K562 (cell line): Measurements from ENCODE around the gene DEPP1. TPM values are rescaled to one million over a fixed set of nuclear protein-coding genes. Genes with fewer than 3 reads are reported as not detected.

Experiments
- DACH1 ChIP-seq: fragments of 450-650 bp; IDR thresholded peaks from 2 replicates; pipeline ENCODE4 v1.6.1; 2018; ENCODE audit not compliant: partially characterized antibody
- DDX20 ChIP-seq: fragments of 450-650 bp; IDR thresholded peaks from 2 replicates; pipeline ENCODE4 v1.6.1; 2016; ENCODE audit warnings: missing genetic modification characterization, low read depth, mild to moderate bottlenecking, missing compliant biosample characterization, moderate library complexity
- DLX4 ChIP-seq: fragments of 250-450 bp; sonication (Bioruptor Pico); IDR thresholded peaks from 2 replicates; pipeline ENCODE4 v1.6.1; 2021; ENCODE audit warnings: mild to moderate bottlenecking
- HMG20A ChIP-seq: fragments of 450-650 bp; formaldehyde crosslinking; conservative IDR thresholded peaks from 2 replicates; pipeline ENCODE4 v1.4.0; 2020; ENCODE audit warnings: mild to moderate bottlenecking, mixed read lengths
- RFX5 ChIP-seq: IDR thresholded peaks from 2 replicates; pipeline ENCODE4 v1.6.1; 2011; ENCODE audit warnings: low read depth, mild to moderate bottlenecking, improper control_type of control experiment, low read length
- SNIP1 ChIP-seq: fragments of 450-650 bp; IDR thresholded peaks from 2 replicates; pipeline ENCODE4 v1.7.1; 2017; ENCODE audit warnings: low read depth, mild to moderate bottlenecking
- SRSF1 ChIP-seq: fragments of 200-400 bp; formaldehyde crosslinking; IDR thresholded peaks from 2 replicates; pipeline ENCODE4 v1.6.1; 2017; ENCODE audit warnings: mild to moderate bottlenecking, low read depth, low read length, moderate library complexity
- TGIF2 ChIP-seq: sonication (generic); formaldehyde crosslinking; IDR thresholded peaks from 2 replicates; pipeline ENCODE4 v1.8.1; 2022; ENCODE audit warnings: mild to moderate bottlenecking, missing genetic modification reagents, moderate library complexity
- polyA plus RNA-seq, 8 experiments: library from polyadenylated mRNA; depleted of rRNA in 4 of 8; stranded (reverse) in 5 of 8; unstranded in 3 of 8; fragments of >200 nt; fragmentation: Nextera tagmentation in 2 of 8; fragmentation: Illumina TruSeq in 1 of 8; extraction: Ambion mirVana in 2 of 8; extraction: Trizol in 1 of 8; gene quantifications; 2 replicates each; pipeline versions ENCODE4 v1.2.1 to v1.2.3, GENCODE V29; 2011 to 2014; ENCODE audit warnings: inconsistent platforms in 1 of 8, missing spikeins in 1 of 8
- total RNA-seq, 7 experiments: library from RNA; depleted of rRNA in 6 of 7; stranded (reverse); fragments of >200 nt in 6 of 7; fragmentation: Illumina TruSeq in 2 of 7; extraction: Trizol in 2 of 7; gene quantifications; 2 replicates each; pipeline versions ENCODE4 v1.2.1 to v1.2.3, GENCODE V29; 2011 to 2021; ENCODE audit warnings: low replicate concordance in 1 of 7
- TF ChIP-seq, protein P1 (sequence below), 2 experiments: fragments of 250-450 bp in 1 of 2; fragments of 450-650 bp in 1 of 2; sonication (Bioruptor Pico) in 1 of 2; IDR thresholded peaks; 2 replicates each; pipeline versions ENCODE4 v1.6.1 to v1.8.0; 2016 to 2021; ENCODE audit warnings: mild to moderate bottlenecking in 2 of 2, moderate library complexity in 2 of 2, missing compliant biosample characterization in 1 of 2, missing genetic modification characterization in 1 of 2
- TF ChIP-seq, protein P2 (sequence below): sonication (generic); formaldehyde crosslinking; IDR thresholded peaks from 2 replicates; pipeline ENCODE4 v1.8.1; 2023; ENCODE audit warnings: mild to moderate bottlenecking, missing genetic modification reagents, moderate library complexity
- TF ChIP-seq, protein P3 (sequence below): fragments of 250-450 bp; sonication (Bioruptor Pico); IDR thresholded peaks from 2 replicates; pipeline ENCODE4 v1.4.0; 2020; ENCODE audit warnings: mild to moderate bottlenecking, moderate library complexity, borderline replicate concordance
- TF ChIP-seq, protein P4 (sequence below), 2 experiments: fragments of 450-650 bp in 1 of 2; sonication (generic) in 1 of 2; formaldehyde crosslinking in 1 of 2; IDR thresholded peaks; 2 replicates each; pipeline versions ENCODE4 v1.7.1 to v1.9.0; 2016 to 2022; ENCODE audit warnings: inconsistent platforms in 1 of 2, mild to moderate bottlenecking in 1 of 2, missing genetic modification reagents in 1 of 2

Gene DEPP1
- total and polyA plus RNA-seq, 9 of the 15 experiments (the other 6 are each of a cell fraction or from before 2014, with no cell fraction given): 0.04 to 0.54 (median 0.20) TPM; not detected in 1

DNA sequence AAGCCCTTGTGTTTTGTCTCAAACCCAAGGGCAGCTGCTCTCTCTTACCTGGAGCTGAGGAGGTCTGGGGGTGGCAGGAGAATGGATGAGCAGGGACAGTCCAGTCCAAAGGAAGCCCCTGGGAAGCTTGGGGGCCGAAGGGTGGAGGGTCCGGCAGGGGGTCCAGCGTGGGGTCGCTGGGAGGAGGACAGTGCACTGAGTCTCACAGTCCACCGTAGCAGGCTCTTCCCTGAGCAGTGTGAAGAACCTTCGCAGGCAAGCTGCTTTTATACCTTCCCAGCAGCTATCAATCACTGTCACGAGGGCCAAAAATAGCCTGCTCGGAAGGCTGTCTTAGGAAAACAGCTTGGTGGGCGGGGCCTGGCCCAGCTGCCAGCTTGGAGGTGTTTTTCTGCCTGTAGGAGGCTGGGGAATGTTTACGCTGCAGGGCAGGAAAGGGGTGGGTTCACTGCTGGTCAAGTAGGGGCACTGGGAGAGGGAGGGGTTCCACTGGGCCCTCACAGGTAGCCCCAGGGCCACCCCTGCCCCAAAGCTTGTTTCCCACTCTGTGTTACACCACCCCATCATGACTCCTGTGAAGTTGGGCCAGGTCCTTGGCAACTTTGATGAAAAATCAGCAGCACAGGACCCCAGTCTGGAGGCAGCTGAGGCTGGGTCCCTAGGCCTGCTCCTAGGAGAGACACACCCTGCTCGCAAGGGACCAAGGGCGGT lies at the start of gene DEPP1 (continued):
- TF ChIP-seq TGIF2 (CRISPR knock-in tag): no peak
- TF ChIP-seq, protein P1, sequence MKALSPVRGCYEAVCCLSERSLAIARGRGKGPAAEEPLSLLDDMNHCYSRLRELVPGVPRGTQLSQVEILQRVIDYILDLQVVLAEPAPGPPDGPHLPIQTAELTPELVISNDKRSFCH (CRISPR knock-in tag; IDR thresholded peaks at IDR 0.05): no peak
- TF ChIP-seq, protein P1 (tag; IDR thresholded peaks at IDR 0.05): no peak
- TF ChIP-seq, protein P2, sequence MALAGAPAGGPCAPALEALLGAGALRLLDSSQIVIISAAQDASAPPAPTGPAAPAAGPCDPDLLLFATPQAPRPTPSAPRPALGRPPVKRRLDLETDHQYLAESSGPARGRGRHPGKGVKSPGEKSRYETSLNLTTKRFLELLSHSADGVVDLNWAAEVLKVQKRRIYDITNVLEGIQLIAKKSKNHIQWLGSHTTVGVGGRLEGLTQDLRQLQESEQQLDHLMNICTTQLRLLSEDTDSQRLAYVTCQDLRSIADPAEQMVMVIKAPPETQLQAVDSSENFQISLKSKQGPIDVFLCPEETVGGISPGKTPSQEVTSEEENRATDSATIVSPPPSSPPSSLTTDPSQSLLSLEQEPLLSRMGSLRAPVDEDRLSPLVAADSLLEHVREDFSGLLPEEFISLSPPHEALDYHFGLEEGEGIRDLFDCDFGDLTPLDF (CRISPR knock-in tag): no peak
- peak; percentile 43 for TF ChIP-seq DACH1
- TF ChIP-seq SRSF1: no peak
- TF ChIP-seq, protein P3, sequence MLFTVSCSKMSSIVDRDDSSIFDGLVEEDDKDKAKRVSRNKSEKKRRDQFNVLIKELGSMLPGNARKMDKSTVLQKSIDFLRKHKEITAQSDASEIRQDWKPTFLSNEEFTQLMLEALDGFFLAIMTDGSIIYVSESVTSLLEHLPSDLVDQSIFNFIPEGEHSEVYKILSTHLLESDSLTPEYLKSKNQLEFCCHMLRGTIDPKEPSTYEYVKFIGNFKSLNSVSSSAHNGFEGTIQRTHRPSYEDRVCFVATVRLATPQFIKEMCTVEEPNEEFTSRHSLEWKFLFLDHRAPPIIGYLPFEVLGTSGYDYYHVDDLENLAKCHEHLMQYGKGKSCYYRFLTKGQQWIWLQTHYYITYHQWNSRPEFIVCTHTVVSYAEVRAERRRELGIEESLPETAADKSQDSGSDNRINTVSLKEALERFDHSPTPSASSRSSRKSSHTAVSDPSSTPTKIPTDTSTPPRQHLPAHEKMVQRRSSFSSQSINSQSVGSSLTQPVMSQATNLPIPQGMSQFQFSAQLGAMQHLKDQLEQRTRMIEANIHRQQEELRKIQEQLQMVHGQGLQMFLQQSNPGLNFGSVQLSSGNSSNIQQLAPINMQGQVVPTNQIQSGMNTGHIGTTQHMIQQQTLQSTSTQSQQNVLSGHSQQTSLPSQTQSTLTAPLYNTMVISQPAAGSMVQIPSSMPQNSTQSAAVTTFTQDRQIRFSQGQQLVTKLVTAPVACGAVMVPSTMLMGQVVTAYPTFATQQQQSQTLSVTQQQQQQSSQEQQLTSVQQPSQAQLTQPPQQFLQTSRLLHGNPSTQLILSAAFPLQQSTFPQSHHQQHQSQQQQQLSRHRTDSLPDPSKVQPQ (CRISPR knock-in tag): no peak
- no peak for TF ChIP-seq HMG20A (CRISPR knock-in tag)
- no peak for TF ChIP-seq RFX5
- TF ChIP-seq SNIP1: no peak
- TF ChIP-seq DDX20 (tag): no peak
- TF ChIP-seq, protein P4, sequence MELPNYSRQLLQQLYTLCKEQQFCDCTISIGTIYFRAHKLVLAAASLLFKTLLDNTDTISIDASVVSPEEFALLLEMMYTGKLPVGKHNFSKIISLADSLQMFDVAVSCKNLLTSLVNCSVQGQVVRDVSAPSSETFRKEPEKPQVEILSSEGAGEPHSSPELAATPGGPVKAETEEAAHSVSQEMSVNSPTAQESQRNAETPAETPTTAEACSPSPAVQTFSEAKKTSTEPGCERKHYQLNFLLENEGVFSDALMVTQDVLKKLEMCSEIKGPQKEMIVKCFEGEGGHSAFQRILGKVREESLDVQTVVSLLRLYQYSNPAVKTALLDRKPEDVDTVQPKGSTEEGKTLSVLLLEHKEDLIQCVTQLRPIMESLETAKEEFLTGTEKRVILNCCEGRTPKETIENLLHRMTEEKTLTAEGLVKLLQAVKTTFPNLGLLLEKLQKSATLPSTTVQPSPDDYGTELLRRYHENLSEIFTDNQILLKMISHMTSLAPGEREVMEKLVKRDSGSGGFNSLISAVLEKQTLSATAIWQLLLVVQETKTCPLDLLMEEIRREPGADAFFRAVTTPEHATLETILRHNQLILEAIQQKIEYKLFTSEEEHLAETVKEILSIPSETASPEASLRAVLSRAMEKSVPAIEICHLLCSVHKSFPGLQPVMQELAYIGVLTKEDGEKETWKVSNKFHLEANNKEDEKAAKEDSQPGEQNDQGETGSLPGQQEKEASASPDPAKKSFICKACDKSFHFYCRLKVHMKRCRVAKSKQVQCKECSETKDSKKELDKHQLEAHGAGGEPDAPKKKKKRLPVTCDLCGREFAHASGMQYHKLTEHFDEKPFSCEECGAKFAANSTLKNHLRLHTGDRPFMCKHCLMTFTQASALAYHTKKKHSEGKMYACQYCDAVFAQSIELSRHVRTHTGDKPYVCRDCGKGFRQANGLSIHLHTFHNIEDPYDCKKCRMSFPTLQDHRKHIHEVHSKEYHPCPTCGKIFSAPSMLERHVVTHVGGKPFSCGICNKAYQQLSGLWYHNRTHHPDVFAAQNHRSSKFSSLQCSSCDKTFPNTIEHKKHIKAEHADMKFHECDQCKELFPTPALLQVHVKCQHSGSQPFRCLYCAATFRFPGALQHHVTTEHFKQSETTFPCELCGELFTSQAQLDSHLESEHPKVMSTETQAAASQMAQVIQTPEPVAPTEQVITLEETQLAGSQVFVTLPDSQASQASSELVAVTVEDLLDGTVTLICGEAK (IDR thresholded peaks at IDR 0.05): no peak
- TF ChIP-seq, protein P4 (CRISPR knock-in tag; IDR thresholded peaks at IDR 0.05): no peak
- TF ChIP-seq DLX4 (CRISPR knock-in tag): no peak
